ENCODE measurements around the gene NDUFB7. TPM values are rescaled to one million over a fixed set of nuclear protein-coding genes. Genes with fewer than 3 reads are reported as not detected.

The NDUFB7 gene
- total and polyA plus RNA-seq, 2 of the 8 experiments (the other 6 are each of a cell fraction or from before 2014, with no cell fraction given): 151 to 740 TPM

GRCh38 chr19:14529254-14530004, 42.4 kb downstream of the NDUFB7 start, which contains the start of gene TECR (continued):
- TF ChIP-seq POU5F1 (IDR thresholded peaks at IDR 0.05; ENCODE audit: low read depth, low read length) (no peak), BCL11A (IDR thresholded peaks at IDR 0.05; ENCODE audit: low read depth in 2 of 2, low read length in 2 of 2) (no peak), ZNF274 (IDR thresholded peaks at IDR 0.05; ENCODE audit: borderline replicate concordance, extremely low read depth, low read length) (no peak), CBX5 (IDR thresholded peaks at IDR 0.05; ENCODE audit: low read depth, low read length) (no peak), JUN (IDR thresholded peaks at IDR 0.05; ENCODE audit: low read depth, low read length) (no peak), RXRA (IDR thresholded peaks at IDR 0.05; ENCODE audit: insufficient read depth, low read depth, low read length) (no peak), JUND (IDR thresholded peaks at IDR 0.05; ENCODE audit: low read length) (no peak), HDAC6 (IDR thresholded peaks at IDR 0.05; ENCODE audit: low read depth, low read length) (no peak), SP2 (IDR thresholded peaks at IDR 0.05; ENCODE audit: low read length) (no peak; the same call in 1 of the 2 replicates), PHF8 (conservative IDR thresholded peaks at IDR 0.05; ENCODE audit: low read depth, low read length) (peak; percentile 98), RFX5 (IDR thresholded peaks at IDR 0.05; ENCODE audit: borderline replicate concordance, low read depth, low read length) (no peak), BRCA1 (IDR thresholded peaks at IDR 0.05; ENCODE audit: low read depth, low read length) (no peak), FOSL1 (IDR thresholded peaks at IDR 0.05; ENCODE audit: insufficient read depth, low read depth, low read length) (no peak), POLR2AphosphoS5 (IDR thresholded peaks at IDR 0.05; ENCODE audit: low read depth, low read length) (peak; percentile 91), BACH1 (IDR thresholded peaks at IDR 0.05; ENCODE audit: low read length) (no peak), RNF2 (IDR thresholded peaks at IDR 0.05; ENCODE audit: borderline replicate concordance, low read depth, low read length, missing control alignments, poor library complexity, severe bottlenecking) (no peak), EGR1 (IDR thresholded peaks at IDR 0.05; ENCODE audit: borderline replicate concordance, low read depth, low read length) (peak; percentile 82), SIRT6 (IDR thresholded peaks at IDR 0.05; ENCODE audit: low read length) (no peak), SP1 (IDR thresholded peaks at IDR 0.05; ENCODE audit: low read depth, low read length) (peak; percentile 73; the same call in 1 of the 2 replicates), NRF1 (IDR thresholded peaks at IDR 0.05; ENCODE audit: low read depth, low read length) (peak; percentile 79), KDM5A (IDR thresholded peaks at IDR 0.05; ENCODE audit: low read length) (no peak), CHD2 (IDR thresholded peaks at IDR 0.05; ENCODE audit: low read length) (0 out of 2 replicates have a peak, but pooled peaks have one; percentile 28), CHD1 (IDR thresholded peaks at IDR 0.05; ENCODE audit: low read depth, low read length) (no peak), ASH2L (IDR thresholded peaks at IDR 0.05; ENCODE audit: low read length) (peak; percentile 94), TCF12 (IDR thresholded peaks at IDR 0.05; ENCODE audit: low read depth, low read length) (no peak), E2F6 (IDR thresholded peaks at IDR 0.05) (peak; percentile 46)

Data from H1 (cell line).